RWPE2 (cell line): Measurements from ENCODE around the gene UBE2E2.

Experiments
- ATAC-seq: fragments of 200-7000 bp; cut with Tn5 transposase; 3 replicates; pipeline ENCODE4 v1.9.1; 2021; ENCODE audit warnings: low read depth
- DNase-seq: peaks from one replicate; pipeline ENCODE4 v3.0.0-alpha.2; 2020; ENCODE audit warnings: low spot score
- H3K27ac ChIP-seq: fragments of 450-650 bp; 2 replicates; pipeline ENCODE4 v1.5.1; 2017; ENCODE audit warnings: mild to moderate bottlenecking; ENCODE audit not compliant: poor library complexity, severe bottlenecking
- H3K27me3 ChIP-seq: fragments of 250-450 bp; sonication (Bioruptor Pico); 2 replicates; pipeline ENCODE4 v1.5.1; 2021; ENCODE audit warnings: mild to moderate bottlenecking, moderate library complexity; ENCODE audit not compliant: insufficient read depth, poor library complexity, severe bottlenecking
- H3K36me3 ChIP-seq: fragments of 250-450 bp; sonication (Bioruptor Pico); 2 replicates; pipeline ENCODE4 v1.5.1; 2020; ENCODE audit warnings: low read depth, mild to moderate bottlenecking, moderate library complexity
- H3K4me1 ChIP-seq: fragments of 250-450 bp; sonication (Bioruptor Pico); 2 replicates; pipeline ENCODE4 v1.5.1; 2021; ENCODE audit warnings: mild to moderate bottlenecking, moderate library complexity; ENCODE audit not compliant: insufficient read depth, poor library complexity, severe bottlenecking
- H3K4me3 ChIP-seq: fragments of 250-450 bp; sonication (Bioruptor Pico); 2 replicates; pipeline ENCODE4 v1.5.1; 2021; ENCODE audit warnings: mild to moderate bottlenecking, moderate library complexity; ENCODE audit not compliant: severe bottlenecking
- H3K9me3 ChIP-seq: fragments of 250-450 bp; sonication (Bioruptor Pico); 2 replicates; pipeline ENCODE4 v1.5.1; 2021; ENCODE audit warnings: mild to moderate bottlenecking, moderate library complexity; ENCODE audit not compliant: severe bottlenecking
- TF ChIP-seq, protein P1 (sequence below): fragments of 450-650 bp; IDR thresholded peaks from one replicate; pipeline ENCODE4 v1.5.1; 2017; ENCODE audit warnings: mild to moderate bottlenecking, moderate library complexity; ENCODE audit not compliant: poor library complexity, severe bottlenecking

Gene UBE2E2

DNA sequence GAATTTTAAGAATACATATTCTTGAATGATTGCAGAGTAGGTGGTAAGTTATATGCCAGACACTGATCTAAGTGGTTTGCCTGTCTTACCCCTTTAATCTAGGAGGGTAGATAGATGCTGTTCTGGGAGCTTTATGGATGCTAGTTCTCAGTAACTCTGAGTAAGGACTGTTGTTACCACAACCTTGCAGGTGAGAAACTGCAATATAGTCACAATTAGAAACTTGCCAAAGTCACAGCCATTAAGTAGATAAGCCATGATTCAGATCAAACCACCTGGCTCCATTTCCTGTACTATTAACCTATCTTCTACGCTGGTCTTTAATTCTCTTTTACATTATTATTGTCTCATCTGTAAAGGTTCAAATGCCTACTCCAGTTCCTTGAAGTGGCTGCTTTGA, 46.8 kb downstream of the UBE2E2 start:
- no peak overlapping the region for H3K4me3 ChIP-seq
- no peaks in the 10 kb centered on the region for H3K9me3 ChIP-seq
- no peaks in the 10 kb centered on the region for H3K4me1 ChIP-seq
- TF ChIP-seq, protein P1, sequence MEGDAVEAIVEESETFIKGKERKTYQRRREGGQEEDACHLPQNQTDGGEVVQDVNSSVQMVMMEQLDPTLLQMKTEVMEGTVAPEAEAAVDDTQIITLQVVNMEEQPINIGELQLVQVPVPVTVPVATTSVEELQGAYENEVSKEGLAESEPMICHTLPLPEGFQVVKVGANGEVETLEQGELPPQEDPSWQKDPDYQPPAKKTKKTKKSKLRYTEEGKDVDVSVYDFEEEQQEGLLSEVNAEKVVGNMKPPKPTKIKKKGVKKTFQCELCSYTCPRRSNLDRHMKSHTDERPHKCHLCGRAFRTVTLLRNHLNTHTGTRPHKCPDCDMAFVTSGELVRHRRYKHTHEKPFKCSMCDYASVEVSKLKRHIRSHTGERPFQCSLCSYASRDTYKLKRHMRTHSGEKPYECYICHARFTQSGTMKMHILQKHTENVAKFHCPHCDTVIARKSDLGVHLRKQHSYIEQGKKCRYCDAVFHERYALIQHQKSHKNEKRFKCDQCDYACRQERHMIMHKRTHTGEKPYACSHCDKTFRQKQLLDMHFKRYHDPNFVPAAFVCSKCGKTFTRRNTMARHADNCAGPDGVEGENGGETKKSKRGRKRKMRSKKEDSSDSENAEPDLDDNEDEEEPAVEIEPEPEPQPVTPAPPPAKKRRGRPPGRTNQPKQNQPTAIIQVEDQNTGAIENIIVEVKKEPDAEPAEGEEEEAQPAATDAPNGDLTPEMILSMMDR: no peak
- DNase-seq: no peak
- no peaks in the 10 kb centered on the region for H3K36me3 ChIP-seq
- H3K27me3 ChIP-seq: no peaks in the 10 kb centered on the region
- ATAC-seq: no peak
- H3K27ac ChIP-seq: no peak overlapping the region

DNA sequence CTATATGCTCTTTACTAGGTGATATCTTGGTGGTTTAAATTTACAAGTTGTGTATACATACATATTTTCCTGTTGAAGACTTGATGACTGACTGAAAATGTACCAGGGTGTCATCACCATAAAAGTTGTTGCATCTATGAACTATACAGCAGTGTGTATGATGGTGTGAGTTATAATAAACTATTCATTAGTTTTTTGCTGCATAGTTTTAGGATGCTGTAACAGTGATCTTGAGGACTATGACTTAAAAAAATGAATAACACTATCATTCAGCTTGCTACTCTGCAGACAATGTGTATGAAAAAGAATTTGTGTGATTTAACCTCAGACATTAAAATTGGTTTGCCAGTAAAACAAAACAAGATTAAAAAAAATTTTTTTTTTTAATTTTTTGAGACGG, 49.0 kb downstream of the UBE2E2 start:
- Histone ChIP-seq H3K27ac (no peak overlapping the region), H3K9me3 (no peaks in the 10 kb centered on the region), H3K36me3 (no peaks in the 10 kb centered on the region), H3K4me3 (no peak overlapping the region), H3K27me3 (no peaks in the 10 kb centered on the region), H3K4me1 (no peaks in the 10 kb centered on the region)
- TF ChIP-seq, protein P1: no peak
- no peak for ATAC-seq
- DNase-seq: no peak

DNA sequence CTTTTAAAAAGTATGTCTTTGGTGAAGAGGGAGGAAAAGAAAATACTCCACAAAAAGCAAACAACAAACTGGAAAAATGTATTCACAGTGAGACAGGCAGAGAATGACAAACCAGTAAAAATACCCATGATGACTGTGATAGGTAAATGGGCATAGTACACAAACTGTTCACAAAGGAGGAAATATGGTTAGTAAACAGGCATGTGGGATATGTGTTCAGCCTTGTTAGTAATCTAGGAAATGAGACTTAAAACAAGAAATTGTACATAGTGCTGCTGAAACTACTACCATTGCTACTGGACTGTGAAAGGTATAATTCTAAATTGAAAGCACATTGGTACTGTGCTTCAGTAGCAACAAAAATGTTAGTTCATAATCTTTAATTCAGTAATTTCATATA, 50.1 kb downstream of the UBE2E2 start:
- Histone ChIP-seq H3K9me3 (no peaks in the 10 kb centered on the region), H3K36me3 (no peaks in the 10 kb centered on the region), H3K27ac (no peak overlapping the region), H3K4me1 (no peaks in the 10 kb centered on the region), H3K27me3 (no peaks in the 10 kb centered on the region), H3K4me3 (no peak overlapping the region)
- ATAC-seq (peak; percentile 46; the same call in 2 of the 3 replicates), DNase-seq (no peak)
- TF ChIP-seq, protein P1: no peak

DNA sequence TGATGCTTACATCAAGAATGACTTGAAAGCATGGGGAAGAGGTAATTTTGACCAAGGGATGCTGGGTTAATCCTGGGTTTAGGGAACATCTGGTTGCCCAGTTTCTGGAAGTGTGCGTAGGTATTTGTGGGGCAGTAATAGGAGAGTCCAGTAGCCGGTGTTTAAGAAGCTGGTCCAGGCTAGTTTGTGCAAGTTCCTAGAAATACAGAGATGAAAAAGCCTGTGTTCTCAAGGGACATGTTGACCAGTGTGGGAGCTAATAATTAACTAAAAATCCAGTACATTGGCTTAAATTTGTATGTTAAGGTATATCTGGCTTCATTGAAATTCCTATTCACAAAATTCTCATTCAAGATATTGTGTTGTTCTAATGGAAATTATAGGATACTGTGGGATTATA, 51.2 kb downstream of the UBE2E2 start:
- Histone ChIP-seq H3K27me3 (no peaks in the 10 kb centered on the region), H3K9me3 (no peaks in the 10 kb centered on the region), H3K4me1 (no peaks in the 10 kb centered on the region), H3K4me3 (no peak overlapping the region), H3K27ac (no peak overlapping the region), H3K36me3 (no peaks in the 10 kb centered on the region)
- TF ChIP-seq, protein P1: no peak
- DNase-seq (no peak), ATAC-seq (no peak)

DNA sequence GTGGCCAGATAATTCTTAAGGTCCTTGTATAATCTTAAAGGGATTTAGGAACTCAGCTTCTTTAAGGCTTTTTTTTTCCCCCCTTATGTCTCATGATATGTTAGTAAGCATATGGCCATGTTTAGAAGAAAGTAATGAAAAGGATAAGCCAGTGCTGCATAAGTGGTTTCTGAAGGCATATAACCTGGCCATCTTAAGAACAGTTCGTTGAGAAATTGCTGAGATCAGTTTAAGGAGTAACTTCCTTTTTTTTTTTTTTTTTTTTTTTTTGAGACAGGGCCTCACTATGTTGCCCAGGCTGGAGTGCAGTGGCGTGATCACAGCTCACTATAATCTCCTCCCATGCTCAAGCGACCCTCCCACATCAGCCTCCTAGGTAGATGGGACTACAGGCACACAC, 51.7 kb downstream of the UBE2E2 start:
- no peak for ATAC-seq
- no peaks in the 10 kb centered on the region for H3K27me3 ChIP-seq
- TF ChIP-seq, protein P1: no peak
- H3K4me3 ChIP-seq: no peak overlapping the region
- no peak overlapping the region for H3K27ac ChIP-seq
- DNase-seq: no peak
- H3K36me3 ChIP-seq: no peaks in the 10 kb centered on the region
- H3K4me1 ChIP-seq: no peaks in the 10 kb centered on the region
- H3K9me3 ChIP-seq: no peaks in the 10 kb centered on the region
